ENCODE results near the gene KCNJ1.

KCNJ1 gene
- 0.13 to 0.20 reads per million in 2 donors for total RNA-seq

DNA sequence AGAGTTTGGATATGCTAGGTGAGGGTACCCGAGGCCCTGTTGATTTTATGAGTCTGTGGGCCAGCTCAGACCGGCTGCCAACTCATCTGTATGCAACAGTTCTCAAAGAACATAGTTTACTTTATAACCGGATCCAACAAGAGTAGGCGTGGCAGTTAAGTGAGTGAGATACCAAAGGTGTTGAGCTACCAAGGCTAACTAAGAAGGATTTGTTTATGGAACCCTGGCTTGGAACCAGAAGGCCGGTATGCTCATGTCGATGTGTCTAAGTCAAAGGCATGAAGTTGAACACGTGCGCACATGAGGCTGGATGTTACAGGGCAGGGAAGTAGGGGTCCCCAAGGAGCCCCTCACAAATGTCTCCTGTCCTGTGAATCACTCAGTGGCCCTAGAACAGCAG lies at the start of gene KCNJ1:
Gene KCNJ1, minus strand, starts transcription at position 20 of the 400 bp plus-strand sequence. CDS start 27,053 bp downstream, outside the sequence.
- DNase-seq, result no peak

GRCh38 chr11:128916681-128917080 lies 49.6 kb upstream of the KCNJ1 start:
- no peak for DNase-seq

GRCh38 chr11:128916037-128916572 lies 49.0 kb upstream of the KCNJ1 start:
- no peak for DNase-seq

- no peak for DNase-seq
Observed at GRCh38 chr11:128915149-128915521, 48.0 kb upstream of the KCNJ1 start.

DNA sequence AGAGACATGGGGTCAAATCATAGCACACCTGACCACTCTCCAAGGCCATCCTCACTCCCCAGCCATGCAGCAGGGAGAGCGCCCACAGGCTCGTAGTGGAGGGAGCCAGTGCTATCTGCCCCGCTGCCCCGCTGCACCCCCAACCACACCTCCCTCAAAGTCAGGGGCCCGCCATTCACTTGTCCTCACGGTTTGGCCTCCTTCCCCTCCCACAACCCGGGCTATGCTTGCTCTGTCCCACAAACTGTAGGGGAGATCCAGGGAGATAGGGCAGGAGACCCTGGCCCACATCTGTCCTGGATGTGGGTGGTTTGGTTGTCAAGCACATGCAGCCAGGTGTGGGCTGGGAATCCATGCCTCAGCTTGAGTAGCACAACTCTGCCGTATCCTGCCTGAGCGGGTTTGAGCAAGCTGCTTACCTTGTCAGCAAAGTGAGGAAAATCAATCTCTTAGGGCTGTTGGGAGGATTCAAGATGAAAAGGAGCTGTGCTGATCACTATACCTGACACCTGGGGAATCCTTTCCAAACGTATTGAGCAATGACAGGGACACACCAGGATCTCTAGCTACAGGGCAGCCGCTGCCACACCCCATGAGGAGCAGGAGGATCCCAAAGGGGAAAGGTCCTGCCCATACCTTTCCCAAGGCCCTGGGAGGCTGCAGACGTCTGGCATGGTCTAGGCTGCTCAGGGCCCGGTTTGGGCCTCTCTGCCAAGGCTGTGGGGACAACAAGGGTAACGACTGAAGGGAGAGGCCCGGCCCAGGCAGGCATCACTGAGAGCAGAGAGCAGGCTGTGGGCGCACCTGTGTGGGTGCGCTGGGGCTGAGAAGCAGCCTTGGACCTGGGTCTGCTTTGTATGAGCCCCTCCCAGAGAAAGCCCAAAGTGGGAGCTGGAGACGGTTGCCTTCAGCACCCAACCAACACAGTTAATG lies 47.4 kb upstream of the KCNJ1 start:
- DNase-seq, result no peak

DNA sequence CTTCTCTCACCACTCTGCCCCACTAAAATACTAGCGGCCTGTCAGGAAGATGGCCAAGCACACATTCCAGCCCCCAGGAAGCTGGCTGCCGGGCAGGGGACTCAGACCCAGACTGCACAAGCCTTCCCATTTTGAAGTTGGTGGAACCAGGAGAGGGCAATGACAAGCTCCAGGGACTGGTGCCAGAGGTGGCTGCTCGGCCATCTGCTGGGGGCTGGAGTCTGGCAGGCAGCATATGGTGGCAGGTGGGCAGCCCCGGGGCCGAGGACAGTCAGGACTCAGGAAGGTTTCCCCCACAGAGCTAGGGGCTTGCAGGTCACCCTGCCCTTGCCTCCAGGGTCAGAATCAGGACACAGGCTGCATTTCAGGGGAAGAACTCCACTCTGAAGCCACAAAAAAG lies 46.7 kb upstream of the KCNJ1 start:
- no peak for DNase-seq

GRCh38 chr11:128911701-128912100 lies 44.6 kb upstream of the KCNJ1 start:
- DNase-seq, result no peak

DNA sequence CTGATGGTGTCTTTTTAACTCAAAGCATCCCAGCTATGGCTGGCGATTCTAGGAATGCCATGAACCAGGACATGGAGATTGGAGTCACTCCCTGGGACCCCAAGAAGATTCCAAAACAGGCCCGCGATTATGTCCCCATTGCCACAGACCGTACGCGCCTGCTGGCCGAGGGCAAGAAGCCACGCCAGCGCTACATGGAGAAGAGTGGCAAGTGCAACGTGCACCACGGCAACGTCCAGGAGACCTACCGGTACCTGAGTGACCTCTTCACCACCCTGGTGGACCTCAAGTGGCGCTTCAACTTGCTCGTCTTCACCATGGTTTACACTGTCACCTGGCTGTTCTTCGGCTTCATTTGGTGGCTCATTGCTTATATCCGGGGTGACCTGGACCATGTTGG lies 44.1 kb upstream of the KCNJ1 start:
- no peak for DNase-seq

- no peak for DNase-seq
Observed at GRCh38 chr11:128910576-128910975, 43.5 kb upstream of the KCNJ1 start.

GRCh38 chr11:128909438-128910125 lies 42.5 kb upstream of the KCNJ1 start:
- no peak for DNase-seq

DNA sequence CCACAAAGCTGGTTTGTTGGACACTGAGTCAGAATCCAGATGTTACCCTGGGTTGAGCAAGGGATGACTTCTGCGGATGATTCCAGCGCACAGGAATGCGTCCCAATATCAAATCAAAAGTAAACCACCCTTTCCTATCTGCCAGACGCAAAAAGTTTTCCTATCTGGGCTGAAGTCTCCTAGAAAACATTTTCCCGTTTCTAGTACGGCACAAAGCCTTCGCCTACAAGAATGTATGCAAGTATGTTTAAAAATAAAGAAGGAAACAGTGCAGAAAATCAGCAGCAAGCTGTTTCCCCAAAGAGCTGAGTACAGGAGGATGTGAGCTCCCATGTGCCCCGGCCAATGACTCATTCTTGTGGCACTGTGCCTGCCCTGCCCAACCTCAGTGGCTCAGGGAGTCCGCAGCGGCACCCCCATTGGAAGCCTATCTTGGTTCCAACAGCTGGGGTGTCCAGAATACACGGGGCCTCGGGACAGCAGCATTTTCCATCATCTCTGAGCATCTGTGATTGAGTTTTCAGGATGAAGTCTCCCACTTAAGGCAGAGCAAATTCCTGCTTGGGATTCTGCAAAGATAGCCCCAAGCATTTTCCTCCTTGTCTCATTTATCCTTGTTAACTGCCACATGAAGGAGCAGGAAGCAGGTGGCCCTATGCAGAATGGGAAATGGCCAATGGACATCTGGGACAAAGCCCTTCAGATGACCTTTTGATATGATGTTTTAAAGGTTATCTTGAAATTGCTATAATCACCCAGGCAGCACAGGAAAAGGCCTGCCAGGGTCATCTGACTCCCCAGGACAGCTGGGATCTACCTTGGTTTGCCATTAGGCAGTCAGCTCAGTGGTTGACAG lies 41.5 kb upstream of the KCNJ1 start:
- no peak for DNase-seq

GRCh38 chr11:128907585-128907984 lies 40.5 kb upstream of the KCNJ1 start:
- no peak for DNase-seq

- no peak for DNase-seq
Observed at GRCh38 chr11:128906185-128907050, 39.3 kb upstream of the KCNJ1 start.

DNA sequence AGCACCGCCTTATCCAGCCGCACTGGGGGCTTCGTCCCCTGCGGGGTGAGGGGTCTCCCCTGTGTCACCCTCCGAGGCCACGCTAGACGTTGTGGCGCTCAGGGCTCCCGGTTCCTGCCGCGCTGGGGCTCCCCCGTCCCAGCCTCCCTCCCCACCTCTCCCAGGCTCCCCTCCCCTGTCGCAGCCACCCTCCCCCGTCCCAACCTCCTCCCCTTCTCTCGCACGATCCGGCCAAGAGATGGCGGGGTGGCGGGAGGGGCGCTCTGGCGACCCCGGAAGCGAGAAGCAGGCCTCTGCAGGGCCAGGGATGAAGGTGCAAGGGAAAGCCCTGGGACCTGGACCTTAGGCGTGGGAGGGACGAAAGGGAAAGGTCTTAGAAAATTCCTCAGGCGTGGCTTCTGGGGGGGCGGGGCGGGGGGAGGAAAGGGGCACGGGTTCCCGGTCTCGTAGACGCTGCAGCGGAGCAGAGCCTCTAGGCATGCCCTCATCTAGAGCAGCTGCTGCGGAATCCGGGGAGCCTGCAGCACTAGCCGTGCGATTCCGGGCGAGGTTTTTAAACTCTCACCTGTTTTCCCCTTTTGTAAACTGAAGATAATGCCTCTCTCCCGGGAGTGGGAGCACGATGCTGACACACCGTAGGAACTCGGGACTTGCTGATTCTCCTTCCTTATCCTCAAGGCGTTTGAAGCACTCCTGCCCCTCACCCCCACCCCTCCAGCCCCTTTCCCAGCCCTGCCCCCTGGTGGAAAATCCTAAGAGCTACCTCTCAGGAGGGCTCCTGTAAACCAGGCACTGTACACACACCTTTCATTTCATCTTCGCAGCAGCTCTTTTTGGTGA lies 38.5 kb upstream of the KCNJ1 start:
- peak; percentile 13 for DNase-seq

DNA sequence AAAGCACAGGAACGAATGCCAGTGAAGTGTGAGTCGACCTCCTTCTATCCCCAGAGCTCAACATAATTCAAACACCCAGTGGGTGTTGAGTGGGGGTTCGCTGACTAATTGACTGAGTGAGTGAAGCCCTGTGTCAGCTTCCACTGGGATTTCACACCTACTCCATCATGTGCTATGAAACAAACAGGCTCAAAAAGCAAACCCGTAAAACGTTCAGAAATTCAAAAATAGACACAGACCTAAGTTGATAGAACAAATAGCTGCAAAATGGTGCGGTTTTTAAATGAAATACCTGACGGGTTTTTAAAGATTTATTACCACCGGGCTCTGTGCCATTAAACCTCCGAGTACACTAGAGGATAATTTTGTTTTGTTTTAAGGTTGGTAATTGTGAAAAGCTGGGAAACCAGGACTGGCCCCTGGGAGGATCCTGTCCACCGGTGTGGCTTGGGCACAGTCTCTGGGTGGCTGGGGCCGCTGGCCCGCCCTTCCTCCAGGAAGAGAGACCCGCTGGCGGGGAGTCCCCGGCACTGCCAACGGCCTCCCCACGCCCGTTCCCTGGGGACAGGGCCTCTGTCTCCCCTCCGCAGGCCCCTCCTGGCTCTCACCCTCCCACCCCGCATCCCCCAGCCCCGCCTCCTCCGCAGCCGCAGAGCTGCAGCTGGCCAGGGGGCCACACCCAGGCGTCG lies 37.7 kb upstream of the KCNJ1 start:
- DNase-seq, result no peak

DNA sequence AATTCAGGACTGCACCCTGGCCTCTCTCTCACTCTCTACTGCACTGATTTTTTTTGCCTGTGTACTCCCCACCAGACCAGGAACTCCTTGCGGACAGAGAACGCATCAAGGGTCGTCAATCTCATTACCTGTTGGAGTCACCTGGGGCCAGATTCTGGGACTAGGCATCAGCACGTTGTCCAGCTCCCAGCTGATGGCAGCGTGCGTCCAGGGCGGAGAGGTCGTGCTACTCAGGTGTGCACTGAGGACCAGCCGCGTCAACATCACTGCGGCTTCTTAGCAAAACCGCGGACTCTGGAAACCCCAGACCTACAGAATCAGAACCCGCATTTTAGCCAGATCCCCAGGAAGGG lies 37.2 kb upstream of the KCNJ1 start:
- DNase-seq, result no peak

DNA sequence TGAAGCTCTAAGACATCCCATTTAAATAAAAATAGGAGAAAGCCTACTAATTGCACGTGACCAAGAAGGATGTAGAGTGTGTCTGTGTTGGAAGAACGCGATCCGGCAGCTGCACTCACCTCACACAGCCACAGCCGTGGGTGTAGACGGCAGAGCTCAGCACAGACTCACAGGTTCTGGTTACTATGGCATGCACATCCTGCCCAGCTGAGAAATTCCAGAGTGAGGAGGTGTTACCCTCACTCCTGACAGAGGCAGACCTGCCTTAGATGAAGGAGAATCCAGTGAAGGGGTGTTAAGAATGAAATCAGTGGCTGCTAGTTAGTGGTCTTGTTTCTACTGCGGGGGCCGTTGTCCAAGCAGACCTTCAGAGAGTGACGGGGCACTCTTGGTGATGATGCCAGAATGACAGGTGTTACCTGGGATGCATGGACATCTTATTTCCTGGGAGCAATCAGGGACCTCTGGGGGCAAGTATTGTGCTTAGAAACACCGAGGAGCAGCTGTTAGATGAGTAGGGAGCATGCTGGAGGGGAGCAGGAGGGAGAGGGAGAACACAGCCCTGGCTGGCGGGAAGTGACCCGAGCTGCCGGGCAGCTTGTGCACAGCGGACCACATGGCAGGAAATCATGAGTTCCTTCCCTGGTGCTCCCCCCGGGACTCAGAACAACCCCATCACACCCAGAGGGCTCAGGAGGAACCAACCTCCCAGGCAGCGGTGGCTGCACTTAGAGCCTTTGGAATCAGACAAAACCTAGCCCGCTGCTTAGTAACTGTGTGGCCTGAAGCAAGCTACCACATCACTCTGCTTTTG lies 36.4 kb upstream of the KCNJ1 start:
- DNase-seq, result no peak

DNA sequence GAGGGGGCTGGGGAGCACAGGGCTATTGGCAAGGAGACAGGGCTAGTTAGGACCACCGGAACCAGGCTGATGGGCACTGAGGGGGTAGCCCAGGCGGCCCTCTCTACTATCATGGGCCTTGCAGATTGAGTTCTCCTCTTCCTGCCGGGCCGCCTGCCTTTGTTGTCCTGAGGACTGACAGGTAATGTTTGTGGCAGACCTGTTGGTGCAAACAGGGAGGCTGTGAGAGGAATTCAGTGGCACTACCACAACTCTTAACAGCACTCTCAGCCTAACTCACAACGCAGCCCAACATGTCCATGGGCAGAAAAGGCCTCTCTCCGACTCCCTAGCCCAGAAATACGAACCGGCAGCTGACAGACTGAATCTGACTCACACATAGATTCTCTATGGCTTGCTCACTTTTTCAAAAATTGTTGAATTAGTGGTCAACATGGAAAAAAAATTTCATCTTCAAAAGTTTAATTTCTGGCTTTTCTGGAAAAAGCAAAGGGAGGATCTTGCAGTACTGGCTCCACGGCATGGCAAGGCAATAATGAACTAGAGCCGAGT lies 35.5 kb upstream of the KCNJ1 start:
- DNase-seq, result no peak
